Upper lobe of left lung (tissue), 6 donors: ENCODE data around the gene ARHGAP21. TPM values are rescaled to one million over a fixed set of nuclear protein-coding genes. Genes with fewer than 3 reads are reported as not detected.

Source experiments
- ATAC-seq, 2 donors: fragments of 200-7000 bp; cut with Tn5 transposase; one replicate each; pipeline ENCODE4 v1.9.1; 2022; ENCODE audit warnings: mild to moderate bottlenecking in 2 of 2, moderate library complexity in 2 of 2; ENCODE audit not compliant: low FRiP score in 2 of 2
- DNase-seq, 2 donors: peaks; one replicate each; pipeline ENCODE4 v3.0.0-alpha.2; 2019 to 2020
- H3K27ac ChIP-seq, 4 donors: fragments of 200-600 bp; sonication (generic); one replicate each; pipeline ENCODE4 v1.5.1; 2016 to 2019
- H3K27me3 ChIP-seq, 4 donors: fragments of 200-600 bp; sonication (generic); one replicate each; pipeline ENCODE4 v1.5.1; 2017 to 2019
- H3K36me3 ChIP-seq, 4 donors: fragments of 200-600 bp; sonication (generic); one replicate each; pipeline ENCODE4 v1.5.1; 2016 to 2019
- H3K4me1 ChIP-seq, 4 donors: fragments of 200-600 bp; sonication (generic); one replicate each; pipeline ENCODE4 v1.5.1; 2018 to 2019
- H3K4me3 ChIP-seq, 4 donors: fragments of 200-600 bp; sonication (generic); one replicate each; pipeline ENCODE4 v1.5.1; 2017 to 2019; ENCODE audit warnings: mild to moderate bottlenecking in 2 of 4, moderate library complexity in 1 of 4
- H3K9me3 ChIP-seq, 4 donors: fragments of 200-600 bp; sonication (generic); one replicate each; pipeline ENCODE4 v1.5.1; 2018 to 2019
- CTCF ChIP-seq, 6 experiments: fragments of 450-650 bp in 4 of 6; fragments of 200-600 bp in 2 of 6; sonication (generic) in 2 of 6; IDR thresholded peaks; one replicate each; pipeline ENCODE4 v1.5.1; 2016 to 2019; ENCODE audit warnings: antibody characterized with exemption in 6 of 6
- EP300 ChIP-seq, 4 donors: sonication (generic); formaldehyde crosslinking; IDR thresholded peaks; one replicate each; pipeline ENCODE4 v1.5.1; 2017; ENCODE audit warnings: antibody characterized with exemption in 4 of 4, control low read depth in 2 of 4
- POLR2A ChIP-seq, 4 donors: fragments of 450-650 bp; IDR thresholded peaks; one replicate each; pipeline ENCODE4 v1.5.1; 2016 to 2017; ENCODE audit warnings: antibody characterized with exemption in 4 of 4, mild to moderate bottlenecking in 2 of 4
- POLR2AphosphoS5 ChIP-seq, 2 donors: sonication (generic); formaldehyde crosslinking; IDR thresholded peaks; one replicate each; pipeline ENCODE4 v1.5.1; 2017; ENCODE audit warnings: antibody characterized with exemption in 2 of 2
- WGBS, 2 donors: methylation state at CpG; one replicate each; pipeline ENCODE4 v1.1.5; 2017 to 2018; 5-methylcytosine and 5-hydroxymethylcytosine counted together
- total RNA-seq, 6 donors: library from RNA; depleted of rRNA in 4 of 6; stranded (reverse); fragments of >200 nt in 4 of 6; gene quantifications; one replicate each; pipeline versions ENCODE4 v1.1.0 to v1.2.1, GENCODE V29; 2016 to 2021
- donor health status: DM: no; HTN: no; CAD: no; lungs with moderate emphysema.
- donor health status: DM: no; HTN: yes; CAD: no; lungs with severe emphysema.

ARHGAP21 gene
- total RNA-seq, 6 donors from 2014 or later, result 63.9 to 88.8 (median 73.5) TPM

GRCh38 chr10:24570658-24571426 is 152.8 kb downstream of the ARHGAP21 start:
- no peak overlapping the region for H3K4me3 ChIP-seq
- no peaks in the 10 kb centered on the region for H3K36me3 ChIP-seq
- no peaks in the 10 kb centered on the region for H3K4me1 ChIP-seq
- ATAC-seq, result peak in 1 of 2 donors; percentile 5
- TF ChIP-seq POLR2AphosphoS5 (IDR thresholded peaks at IDR 0.05) (no peak), CTCF (IDR thresholded peaks at IDR 0.05) (no peak), EP300 (IDR thresholded peaks at IDR 0.05) (no peak), POLR2A (IDR thresholded peaks at IDR 0.05) (no peak)
- no peak overlapping the region for H3K27ac ChIP-seq
- WGBS, 2 donors, result 90 to 92% methylated on average over 9 of the region's 9 CpGs
- no peak for DNase-seq
- no peaks in the 10 kb centered on the region for H3K27me3 ChIP-seq
- H3K9me3 ChIP-seq, result no peaks in the 10 kb centered on the region

GRCh38 chr10:24569828-24570657 is 153.6 kb downstream of the ARHGAP21 start:
- Histone ChIP-seq H3K36me3 (no peaks in the 10 kb centered on the region), H3K9me3 (no peaks in the 10 kb centered on the region), H3K27me3 (no peaks in the 10 kb centered on the region), H3K4me1 (no peaks in the 10 kb centered on the region), H3K4me3 (no peak overlapping the region), H3K27ac (no peak overlapping the region)
- 85 to 87% methylated on average over 12 of the region's 12 CpGs for WGBS, 2 donors
- TF ChIP-seq POLR2A (IDR thresholded peaks at IDR 0.05), result no peak
- no peak for TF ChIP-seq EP300 (IDR thresholded peaks at IDR 0.05)
- no peak for TF ChIP-seq POLR2AphosphoS5 (IDR thresholded peaks at IDR 0.05)
- no peak for TF ChIP-seq CTCF (IDR thresholded peaks at IDR 0.05)
- DNase-seq, result peak in 1 of 2 donors; percentile 24
- ATAC-seq, result peak in 1 of 2 donors; percentile 58

- no peaks in the 10 kb centered on the region for H3K36me3 ChIP-seq
- WGBS, 2 donors, result 82% methylated on average over 11 to 13 of the region's 13 CpGs
- H3K4me3 ChIP-seq, result no peak overlapping the region
- DNase-seq, result no peak
- TF ChIP-seq EP300 (IDR thresholded peaks at IDR 0.05) (no peak), POLR2AphosphoS5 (IDR thresholded peaks at IDR 0.05) (no peak), POLR2A (IDR thresholded peaks at IDR 0.05) (no peak), CTCF (IDR thresholded peaks at IDR 0.05) (no peak)
- H3K27ac ChIP-seq, result no peak overlapping the region
- no peaks in the 10 kb centered on the region for H3K27me3 ChIP-seq
- no peaks in the 10 kb centered on the region for H3K4me1 ChIP-seq
- ATAC-seq, result no peak
- no peaks in the 10 kb centered on the region for H3K9me3 ChIP-seq
Measured at GRCh38 chr10:24569330-24569796, 154.3 kb downstream of the ARHGAP21 start.

GRCh38 chr10:24568042-24568441 is 155.6 kb downstream of the ARHGAP21 start:
- WGBS, 2 donors, result 45 to 89% methylated on average over 4 of the region's 4 CpGs
- H3K4me1 ChIP-seq, result no peaks in the 10 kb centered on the region
- H3K4me3 ChIP-seq, result no peak overlapping the region
- DNase-seq (no peak), ATAC-seq (no peak)
- no peak for TF ChIP-seq CTCF (IDR thresholded peaks at IDR 0.05)
- H3K9me3 ChIP-seq, result no peaks in the 10 kb centered on the region
- no peak overlapping the region for H3K27ac ChIP-seq
- H3K27me3 ChIP-seq, result no peaks in the 10 kb centered on the region
- no peaks in the 10 kb centered on the region for H3K36me3 ChIP-seq
